Loucy (cell line): Measurements from ENCODE around the gene CLDN25.

Experiments
- H2AFZ ChIP-seq: fragments of 200-600 bp; sonication (generic); 2 replicates; pipeline ENCODE4 v1.6.0; 2016; ENCODE audit warnings: antibody characterized with exemption, mild to moderate bottlenecking, low read length, moderate library complexity
- H3F3A ChIP-seq: fragments of 200-600 bp; 2 replicates; pipeline ENCODE4 v1.6.0; 2016; ENCODE audit warnings: antibody characterized with exemption, low read depth, mild to moderate bottlenecking
- H3K27me3 ChIP-seq: fragments of 200-600 bp; sonication (generic); 2 replicates; pipeline ENCODE4 v1.6.1; 2014; ENCODE audit warnings: low read length, mild to moderate bottlenecking; ENCODE audit not compliant: insufficient read depth, poor library complexity, severe bottlenecking
- H3K36me3 ChIP-seq: fragments of 200-600 bp; sonication (generic); 2 replicates; pipeline ENCODE4 v1.6.1; 2016; ENCODE audit warnings: low read length; ENCODE audit not compliant: insufficient read depth
- H3K4me1 ChIP-seq: fragments of 200-600 bp; sonication (generic); 2 replicates; pipeline ENCODE4 v1.5.1; 2014; ENCODE audit warnings: low read length, mild to moderate bottlenecking; ENCODE audit not compliant: insufficient read depth, poor library complexity, severe bottlenecking
- H3K4me2 ChIP-seq: fragments of 200-600 bp; sonication (generic); 2 replicates; pipeline ENCODE4 v1.6.0; 2014; ENCODE audit warnings: antibody characterized with exemption, low read length, low read depth, mild to moderate bottlenecking; ENCODE audit not compliant: poor library complexity, severe bottlenecking
- H3K4me3 ChIP-seq: fragments of 200-600 bp; sonication (generic); 2 replicates; pipeline ENCODE4 v1.5.1; 2014; ENCODE audit warnings: low read length, mild to moderate bottlenecking, mixed read lengths; ENCODE audit not compliant: poor library complexity, severe bottlenecking
- H3K79me2 ChIP-seq: fragments of 200-600 bp; sonication (generic); 2 replicates; pipeline ENCODE4 v1.6.1; 2014; ENCODE audit warnings: low read length; ENCODE audit not compliant: insufficient read depth
- H3K9ac ChIP-seq: fragments of 200-600 bp; sonication (generic); 2 replicates; pipeline ENCODE4 v1.6.0; 2014; ENCODE audit warnings: mild to moderate bottlenecking, low read depth, low read length, moderate library complexity; ENCODE audit not compliant: poor library complexity, severe bottlenecking
- H3K9me2 ChIP-seq: fragments of 200-600 bp; sonication (generic); replicated peaks from 2 replicates; pipeline ENCODE4 v1.6.1; 2016; ENCODE audit warnings: low read depth, low read length, mixed read lengths
- H3K9me3 ChIP-seq: fragments of 200-600 bp; sonication (generic); 2 replicates; pipeline ENCODE4 v1.6.1; 2014; ENCODE audit warnings: mild to moderate bottlenecking, antibody characterized with exemption, low read length, low read depth; ENCODE audit not compliant: insufficient read depth
- H4K20me1 ChIP-seq: fragments of 200-600 bp; sonication (generic); 2 replicates; pipeline ENCODE4 v1.6.0; 2014; ENCODE audit warnings: antibody characterized with exemption, low read length, mild to moderate bottlenecking; ENCODE audit not compliant: insufficient read depth, poor library complexity, severe bottlenecking
- EZH2phosphoT487 ChIP-seq: fragments of 200-600 bp; IDR thresholded peaks from 2 replicates; pipeline ENCODE4 v1.6.1; 2018; ENCODE audit warnings: antibody characterized with exemption, mild to moderate bottlenecking, moderate library complexity, borderline replicate concordance
- TF ChIP-seq, protein P1 (sequence below): fragments of 200-600 bp; sonication (generic); conservative IDR thresholded peaks from 2 replicates; pipeline ENCODE4 v1.5.1; 2014; ENCODE audit warnings: mild to moderate bottlenecking, antibody characterized with exemption, low read length

CLDN25 gene

DNA sequence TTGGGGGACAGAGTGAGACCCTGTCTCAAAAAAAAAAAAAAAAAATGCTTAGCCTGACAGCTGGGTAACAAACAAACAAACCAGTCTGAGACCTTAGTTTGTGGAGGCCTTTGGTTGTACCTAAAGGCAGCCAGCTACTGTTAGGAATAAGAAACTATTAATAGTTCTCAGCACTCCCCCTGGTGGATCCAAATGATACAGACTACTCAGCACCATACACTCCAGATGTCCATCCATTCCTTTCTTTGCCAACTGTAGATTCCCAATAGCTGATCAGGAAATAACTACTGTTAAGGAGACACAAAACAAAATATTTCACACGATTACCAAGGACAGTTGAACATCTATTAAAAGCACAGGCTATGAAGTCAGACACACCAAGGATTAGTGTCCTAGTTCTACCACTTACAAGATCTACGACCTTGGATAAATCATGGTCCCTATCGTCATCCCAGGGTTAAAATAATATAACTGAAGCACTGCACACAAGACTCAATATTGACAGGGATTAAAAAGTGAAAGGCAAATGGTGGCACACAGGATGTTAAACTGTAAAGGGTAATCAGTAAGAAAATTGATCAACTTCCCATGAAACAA, 17.2 kb downstream of the CLDN25 start:
- H3K4me1 ChIP-seq: no peaks in the 10 kb centered on the region
- H3K9me3 ChIP-seq: no peaks in the 10 kb centered on the region
- H3K9ac ChIP-seq: no peak overlapping the region
- no peaks in the 10 kb centered on the region for H3F3A ChIP-seq
- no peaks in the 10 kb centered on the region for H3K9me2 ChIP-seq
- no peaks in the 10 kb centered on the region for H3K27me3 ChIP-seq
- H3K36me3 ChIP-seq: peaks cover 39% of the 10 kb centered on the region; the same call in 1 of the 2 replicates
- H3K4me3 ChIP-seq: no peak overlapping the region
- H3K79me2 ChIP-seq: no peaks in the 10 kb centered on the region
- no peaks in the 10 kb centered on the region for H4K20me1 ChIP-seq
- TF ChIP-seq, protein P1, sequence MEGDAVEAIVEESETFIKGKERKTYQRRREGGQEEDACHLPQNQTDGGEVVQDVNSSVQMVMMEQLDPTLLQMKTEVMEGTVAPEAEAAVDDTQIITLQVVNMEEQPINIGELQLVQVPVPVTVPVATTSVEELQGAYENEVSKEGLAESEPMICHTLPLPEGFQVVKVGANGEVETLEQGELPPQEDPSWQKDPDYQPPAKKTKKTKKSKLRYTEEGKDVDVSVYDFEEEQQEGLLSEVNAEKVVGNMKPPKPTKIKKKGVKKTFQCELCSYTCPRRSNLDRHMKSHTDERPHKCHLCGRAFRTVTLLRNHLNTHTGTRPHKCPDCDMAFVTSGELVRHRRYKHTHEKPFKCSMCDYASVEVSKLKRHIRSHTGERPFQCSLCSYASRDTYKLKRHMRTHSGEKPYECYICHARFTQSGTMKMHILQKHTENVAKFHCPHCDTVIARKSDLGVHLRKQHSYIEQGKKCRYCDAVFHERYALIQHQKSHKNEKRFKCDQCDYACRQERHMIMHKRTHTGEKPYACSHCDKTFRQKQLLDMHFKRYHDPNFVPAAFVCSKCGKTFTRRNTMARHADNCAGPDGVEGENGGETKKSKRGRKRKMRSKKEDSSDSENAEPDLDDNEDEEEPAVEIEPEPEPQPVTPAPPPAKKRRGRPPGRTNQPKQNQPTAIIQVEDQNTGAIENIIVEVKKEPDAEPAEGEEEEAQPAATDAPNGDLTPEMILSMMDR: peak; percentile 74
- no peak for TF ChIP-seq EZH2phosphoT487
- H2AFZ ChIP-seq: no peak overlapping the region
- H3K4me2 ChIP-seq: no peak overlapping the region

DNA sequence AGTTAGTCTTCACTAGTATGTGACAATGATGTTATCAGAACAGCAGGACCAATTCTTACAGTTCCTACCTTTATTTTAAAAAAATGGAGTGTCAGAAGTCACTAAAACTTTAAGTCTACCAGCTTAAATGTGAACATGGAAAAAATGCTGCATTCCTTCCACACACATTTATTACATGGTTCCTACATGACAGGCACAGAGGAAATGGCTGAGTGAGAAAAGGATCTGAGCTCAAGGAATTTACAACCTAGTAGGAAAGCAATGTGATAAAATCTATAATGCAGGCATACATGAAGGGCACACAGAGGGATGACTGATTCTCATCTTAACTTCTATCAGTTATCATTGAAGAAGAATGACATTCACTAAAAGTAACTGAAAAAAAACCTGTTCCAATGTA, 23.0 kb downstream of the CLDN25 start:
- Histone ChIP-seq H3F3A (no peaks in the 10 kb centered on the region), H3K27me3 (no peaks in the 10 kb centered on the region), H3K9me3 (no peaks in the 10 kb centered on the region), H3K9me2 (no peaks in the 10 kb centered on the region), H4K20me1 (no peaks in the 10 kb centered on the region), H3K9ac (no peak overlapping the region), H3K79me2 (no peaks in the 10 kb centered on the region), H3K4me3 (no peak overlapping the region), H2AFZ (no peak overlapping the region), H3K4me1 (peaks cover 11% of the 10 kb centered on the region), H3K36me3 (peaks cover 69% of the 10 kb centered on the region; the same call in 1 of the 2 replicates), H3K4me2 (no peak overlapping the region)
- TF ChIP-seq, protein P1: no peak
- TF ChIP-seq EZH2phosphoT487: no peak

DNA sequence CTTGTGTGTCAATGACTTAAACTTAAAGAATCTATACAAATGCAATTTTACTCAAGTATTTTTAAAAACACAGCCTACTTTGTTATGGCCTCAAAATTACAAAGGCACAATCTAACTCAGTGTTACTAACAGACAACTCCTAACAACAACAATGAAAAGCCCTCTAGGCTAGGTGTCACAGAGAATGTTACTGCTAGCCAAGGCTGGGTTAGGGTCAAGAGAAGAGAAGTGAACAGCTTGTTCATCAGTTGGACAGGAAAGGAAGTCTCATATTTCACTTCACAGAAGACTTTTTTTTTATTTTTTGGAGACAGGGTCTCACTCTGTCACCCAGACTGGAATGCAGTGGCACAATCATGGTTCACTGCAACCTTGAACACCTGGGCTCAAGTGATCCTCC, 26.0 kb downstream of the CLDN25 start:
- Histone ChIP-seq H3K4me3 (no peak overlapping the region), H3K4me1 (peaks cover 11% of the 10 kb centered on the region), H4K20me1 (no peaks in the 10 kb centered on the region), H3K79me2 (no peaks in the 10 kb centered on the region), H3K27me3 (no peaks in the 10 kb centered on the region), H3K9me2 (no peaks in the 10 kb centered on the region), H2AFZ (no peak overlapping the region), H3K9ac (peak overlapping the region; percentile 41), H3K4me2 (peak overlapping the region; percentile 43), H3K9me3 (no peaks in the 10 kb centered on the region), H3K36me3 (peaks cover 66% of the 10 kb centered on the region), H3F3A (no peaks in the 10 kb centered on the region)
- no peak for TF ChIP-seq EZH2phosphoT487
- TF ChIP-seq, protein P1: no peak
